Aorta (tissue), 5 donors: ENCODE data around the gene PTPRM. TPM values are rescaled to one million over a fixed set of nuclear protein-coding genes. Genes with fewer than 3 reads are reported as not detected.

Experiments used
- ATAC-seq: fragments of 200-7000 bp; cut with Tn5 transposase; one replicate; pipeline ENCODE4 v1.9.1; 2022; ENCODE audit warnings: moderate library complexity; ENCODE audit not compliant: low FRiP score
- DNase-seq, 2 donors: peaks; one replicate each; pipeline ENCODE4 v3.0.0-alpha.2; 2020
- H3K27ac ChIP-seq, 2 donors: one replicate each; pipeline ENCODE4 v1.5.1; 2013; ENCODE audit warnings: low read length in 2 of 2, mild to moderate bottlenecking in 2 of 2, moderate library complexity in 2 of 2, control low read depth in 1 of 2, inconsistent platforms in 1 of 2, low read depth in 1 of 2
- H3K27me3 ChIP-seq, 2 donors: one replicate each; pipeline ENCODE4 v1.6.1; 2013; ENCODE audit warnings: control low read depth in 1 of 2, low read length in 1 of 2, mild to moderate bottlenecking in 1 of 2, moderate library complexity in 1 of 2; ENCODE audit not compliant: insufficient read depth in 2 of 2, control insufficient read depth in 1 of 2
- H3K36me3 ChIP-seq, 2 donors: one replicate each; pipeline ENCODE4 v1.6.1; 2013; ENCODE audit warnings: control low read depth in 1 of 2, low read length in 1 of 2, mild to moderate bottlenecking in 1 of 2; ENCODE audit not compliant: insufficient read depth in 2 of 2, control insufficient read depth in 1 of 2
- H3K4me1 ChIP-seq, 2 donors: one replicate each; pipeline ENCODE4 v1.6.1; 2013; ENCODE audit warnings: low read length in 2 of 2, control low read depth in 1 of 2, mild to moderate bottlenecking in 1 of 2, moderate library complexity in 1 of 2; ENCODE audit not compliant: insufficient read depth in 2 of 2, control insufficient read depth in 1 of 2
- H3K4me3 ChIP-seq, 2 donors: one replicate each; pipeline ENCODE4 v1.5.1; 2013; ENCODE audit warnings: low read length in 2 of 2, control low read depth in 1 of 2, mild to moderate bottlenecking in 1 of 2
- H3K9me3 ChIP-seq: one replicate; pipeline ENCODE4 v1.6.1; 2013; ENCODE audit warnings: mild to moderate bottlenecking, low read length; ENCODE audit not compliant: control insufficient read depth
- WGBS, 2 donors: extraction: QIAGEN DNeasy Blood & Tissue Kit; methylation state at CpG; one replicate each; pipeline ENCODE4 v1.1.7; 2013; 5-methylcytosine and 5-hydroxymethylcytosine counted together
- intact Hi-C, 2 donors: fragments of 100-400 bp; cut with DNase I; formaldehyde crosslinking; loops; one replicate each; pipeline versions ENCODE4 v1.14.2 to v1.15.0; 2022
- polyA plus RNA-seq, 2 donors: library from polyadenylated mRNA; stranded (reverse); fragments of 200-250 nt; gene quantifications; one replicate each; pipeline ENCODE4 v1.2.3, GENCODE V29; 2013
- total RNA-seq, 2 donors: library from RNA; stranded (reverse); fragmentation: NEBNext Ultra II Directional; extraction: Animal tissue kit (Norgen Biotek cat#: 25700); gene quantifications; one replicate each; pipeline ENCODE4 v1.2.1, GENCODE V29; 2021
- donor health status: healthy with polysubstance abuse.
- donor health status: Bipolar disorder and iron deficiency.
- donor health status: DM: no; HTN: no; CAD: no.
- donor health status: DM: no; HTN: no; CAD: no.
- donor health status: DM: yes; HTN: yes; CAD: no.

The PTPRM gene
- total and polyA plus RNA-seq, 4 donors: 10.6 to 98.9 (median 65.6) TPM

DNA sequence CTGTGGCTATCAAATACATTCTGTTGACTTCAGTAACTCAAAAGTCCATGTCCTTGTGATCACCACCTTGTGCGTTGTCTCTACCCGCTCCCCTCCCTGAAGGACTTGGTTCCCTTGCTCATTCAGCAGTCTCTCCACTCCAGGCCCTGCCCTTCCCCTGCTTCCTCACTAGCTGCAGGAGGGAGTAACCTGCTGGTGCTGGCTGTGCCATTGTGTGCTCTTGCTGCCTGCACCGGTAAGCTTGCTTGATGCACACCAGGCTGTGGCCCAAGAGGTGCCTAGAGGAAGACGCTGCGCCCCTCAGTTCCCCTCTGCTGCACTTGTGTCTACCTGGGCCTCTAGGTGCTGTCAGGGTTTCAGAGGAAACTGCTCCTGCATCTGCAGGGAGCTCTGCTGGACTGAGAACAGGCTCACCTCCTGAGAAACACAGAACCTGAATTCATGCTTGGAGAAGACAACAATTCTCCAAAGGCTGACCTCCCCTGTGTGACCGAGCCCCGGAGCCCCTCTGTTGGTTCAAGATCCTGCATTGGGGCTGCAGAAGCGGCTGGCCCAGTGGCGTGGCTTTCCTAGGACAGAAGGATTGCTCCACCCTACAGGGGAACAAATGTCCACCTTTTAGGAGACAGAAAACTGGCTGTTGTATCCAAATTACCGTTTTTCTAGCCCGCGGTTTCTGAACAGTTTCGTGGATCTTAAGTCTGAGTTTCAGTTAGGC, 33.6 kb downstream of the PTPRM start:
- intact Hi-C loops: loop anchor here in 1 of 2 donors (10.0 kb wide), 1 partner anchor 144 kb away; no protein-coding TSS in a partner anchor
- DNase-seq (no peak), ATAC-seq (no peak)
- Histone ChIP-seq H3K9me3 (no peaks in the 10 kb centered on the region), H3K27me3 (no peaks in the 10 kb centered on the region), H3K27ac (no peak overlapping the region), H3K36me3 (no peaks in the 10 kb centered on the region), H3K4me1 (peaks cover 0 to 1% of the 10 kb centered on the region in 2 donors), H3K4me3 (no peak overlapping the region)
- 93 to 95% methylated on average over 13 of the region's 13 CpGs for WGBS, 2 donors

DNA sequence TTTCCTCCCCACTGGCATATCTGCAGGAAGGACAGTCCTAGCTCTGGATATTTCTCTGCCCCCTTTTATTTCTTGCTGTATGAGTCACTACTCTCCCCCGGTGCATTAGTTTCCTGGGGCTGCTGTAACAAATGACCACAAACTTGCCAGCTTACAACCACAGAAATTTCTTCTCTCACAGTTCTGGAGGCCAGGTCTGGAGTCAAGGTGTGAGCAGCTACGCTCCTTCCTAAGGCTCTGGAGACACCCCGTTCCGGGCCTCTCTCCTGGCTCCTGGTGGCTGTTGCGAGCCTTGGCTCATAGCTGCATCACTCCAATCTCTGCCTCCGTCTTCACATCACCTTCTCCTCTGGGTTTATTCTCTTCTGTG, 34.1 kb downstream of the PTPRM start:
- WGBS, 2 donors: 89 to 92% methylated on average over 6 of the region's 6 CpGs
- ATAC-seq: no peak

DNA sequence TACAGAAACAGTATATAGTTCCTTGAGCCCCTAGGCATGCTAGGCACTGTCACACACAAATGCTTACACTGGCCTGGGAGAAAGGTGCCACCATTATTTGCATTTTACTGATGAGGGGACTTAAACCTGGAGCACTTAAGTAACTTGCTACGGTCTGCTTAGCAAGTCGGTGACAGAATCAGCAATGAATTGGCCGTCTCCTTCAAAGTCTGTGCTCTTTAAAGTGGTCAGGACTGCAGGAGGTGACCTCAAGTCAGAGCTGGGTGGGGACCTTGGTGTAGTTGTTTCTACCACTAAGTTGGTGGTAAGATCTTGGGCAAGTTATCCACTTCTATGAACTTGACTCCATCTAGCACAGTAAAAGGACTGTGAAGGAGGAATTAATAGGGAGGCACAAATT, 34.8 kb downstream of the PTPRM start:
- Histone ChIP-seq H3K4me3 (no peak overlapping the region), H3K9me3 (no peaks in the 10 kb centered on the region), H3K27ac (no peak overlapping the region), H3K27me3 (no peaks in the 10 kb centered on the region), H3K4me1 (peaks cover 0 to 1% of the 10 kb centered on the region in 2 donors), H3K36me3 (no peaks in the 10 kb centered on the region)
- DNase-seq (no peak), ATAC-seq (no peak)
- 96% methylated on average over 3 of the region's 3 CpGs for WGBS, 2 donors
- intact Hi-C loops: loop anchor here in 1 of 2 donors (10.0 kb wide), 1 partner anchor 143 kb away; no protein-coding TSS in a partner anchor

More for the DNA sequence above, 34.1 kb downstream of the PTPRM start:
- Histone ChIP-seq H3K4me1 (peaks cover 0 to 1% of the 10 kb centered on the region in 2 donors), H3K27ac (no peak overlapping the region), H3K9me3 (no peaks in the 10 kb centered on the region), H3K27me3 (no peaks in the 10 kb centered on the region), H3K36me3 (no peaks in the 10 kb centered on the region), H3K4me3 (no peak overlapping the region)
- DNase-seq: no peak
- intact Hi-C loops: loop anchor here in 1 of 2 donors (10.0 kb wide), 1 partner anchor 144 kb away; no protein-coding TSS in a partner anchor

DNA sequence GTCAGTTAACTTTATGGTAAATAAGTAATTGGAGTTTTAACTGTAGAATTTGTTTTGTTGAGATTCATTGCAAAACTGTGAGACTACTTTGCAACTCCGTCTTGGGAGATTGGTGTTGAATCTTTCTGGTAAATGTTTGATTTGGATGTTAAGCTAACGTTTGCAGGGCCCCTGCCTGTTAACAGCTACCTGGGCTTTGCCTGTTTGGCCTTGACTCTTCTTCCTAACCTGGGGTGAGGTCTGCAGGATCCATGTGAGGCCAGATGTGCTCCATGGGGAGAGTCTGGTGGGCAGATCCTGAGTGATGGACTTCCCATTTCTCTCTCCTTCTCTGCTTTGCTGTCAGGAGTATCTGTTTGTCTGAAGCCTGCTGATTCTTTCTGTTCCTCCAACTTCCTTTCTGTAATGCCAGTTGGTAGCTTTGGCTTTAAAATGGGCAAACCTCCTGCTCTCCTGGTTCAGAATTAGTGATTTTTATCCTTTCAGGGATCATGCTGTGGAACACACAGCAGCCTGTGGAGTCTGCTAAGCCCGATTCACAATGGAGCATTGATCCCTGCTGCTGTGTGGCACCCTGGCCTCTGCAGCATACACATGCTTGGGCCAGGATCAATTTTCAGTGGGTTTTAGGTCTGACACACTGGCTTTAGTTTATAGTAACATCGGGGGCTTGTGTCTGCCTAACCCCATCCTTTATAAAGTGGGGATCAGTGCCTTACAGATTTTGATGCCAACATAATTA, 36.3 kb downstream of the PTPRM start:
- Histone ChIP-seq H3K4me3 (no peak overlapping the region), H3K9me3 (no peaks in the 10 kb centered on the region), H3K36me3 (no peaks in the 10 kb centered on the region), H3K27ac (no peak overlapping the region), H3K4me1 (peaks cover 2 to 5% of the 10 kb centered on the region in 2 donors), H3K27me3 (no peaks in the 10 kb centered on the region)
- intact Hi-C loops: loop anchor here in 1 of 2 donors (10.0 kb wide), 1 partner anchor 141 kb away; no protein-coding TSS in a partner anchor
- no peak for ATAC-seq
- WGBS, 2 donors: 69 to 72% methylated on average over 4 of the region's 4 CpGs
- DNase-seq: no peak

DNA sequence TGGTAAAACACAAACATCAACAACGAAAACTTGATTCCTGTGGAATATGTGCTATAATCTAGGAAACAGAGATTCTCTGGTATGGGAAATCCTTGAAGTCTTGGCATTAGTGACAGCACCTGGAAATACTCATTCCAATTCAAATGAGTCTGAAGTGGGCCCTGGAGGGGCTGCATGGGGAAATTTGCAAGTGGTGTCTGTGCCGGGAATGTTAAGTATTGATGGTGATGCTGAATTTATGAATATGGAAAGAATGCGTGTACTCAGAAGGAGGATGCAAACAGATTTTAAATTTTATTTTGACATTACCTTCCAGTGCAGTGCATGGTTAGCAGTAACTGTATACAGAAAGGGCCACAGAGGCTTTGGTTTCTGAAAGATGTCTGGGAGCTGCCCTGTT, 37.2 kb downstream of the PTPRM start:
- 91 to 93% methylated on average over 3 of the region's 3 CpGs for WGBS, 2 donors
- H3K4me1 ChIP-seq: peaks cover 2 to 12% of the 10 kb centered on the region in 2 donors
- intact Hi-C loops: loop anchor here in 1 of 2 donors (10.0 kb wide), 1 partner anchor 140 kb away; no protein-coding TSS in a partner anchor
- no peaks in the 10 kb centered on the region for H3K36me3 ChIP-seq
- ATAC-seq: no peak
- no peak overlapping the region for H3K4me3 ChIP-seq
- no peaks in the 10 kb centered on the region for H3K27me3 ChIP-seq
- no peaks in the 10 kb centered on the region for H3K9me3 ChIP-seq
- no peak for DNase-seq
- no peak overlapping the region for H3K27ac ChIP-seq

DNA sequence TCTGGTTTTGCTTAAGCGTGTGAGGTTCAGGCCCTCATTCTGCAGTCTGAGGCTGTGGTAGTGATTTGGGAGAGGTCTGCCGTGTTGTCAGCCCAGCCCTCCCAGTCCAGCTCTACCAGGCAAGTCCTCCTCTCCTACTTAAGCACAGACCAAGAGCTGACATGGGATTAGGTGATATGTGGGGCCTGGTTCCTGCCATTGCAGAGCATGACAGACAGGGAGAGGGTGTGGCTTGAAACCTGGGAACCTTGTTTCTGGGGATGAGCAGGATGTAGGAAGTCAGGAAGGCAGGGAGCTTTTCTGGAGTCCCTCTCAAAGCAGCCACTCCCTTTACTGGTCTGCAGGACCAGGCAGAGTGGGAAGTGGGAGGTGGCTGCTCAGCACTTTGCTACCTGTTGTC, 38.6 kb downstream of the PTPRM start:
- no peaks in the 10 kb centered on the region for H3K27me3 ChIP-seq
- H3K4me1 ChIP-seq: peaks cover 2 to 17% of the 10 kb centered on the region in 2 donors
- no peaks in the 10 kb centered on the region for H3K9me3 ChIP-seq
- WGBS, 2 donors: 95 to 98% methylated on average over 2 of the region's 2 CpGs
- H3K36me3 ChIP-seq: no peaks in the 10 kb centered on the region
- ATAC-seq (no peak), DNase-seq (no peak)
- no peak overlapping the region for H3K27ac ChIP-seq
- H3K4me3 ChIP-seq: no peak overlapping the region
- intact Hi-C loops: loop anchor here (5.0 to 10.0 kb wide), 2 partner anchors 33 to 139 kb away; no protein-coding TSS in a partner anchor

DNA sequence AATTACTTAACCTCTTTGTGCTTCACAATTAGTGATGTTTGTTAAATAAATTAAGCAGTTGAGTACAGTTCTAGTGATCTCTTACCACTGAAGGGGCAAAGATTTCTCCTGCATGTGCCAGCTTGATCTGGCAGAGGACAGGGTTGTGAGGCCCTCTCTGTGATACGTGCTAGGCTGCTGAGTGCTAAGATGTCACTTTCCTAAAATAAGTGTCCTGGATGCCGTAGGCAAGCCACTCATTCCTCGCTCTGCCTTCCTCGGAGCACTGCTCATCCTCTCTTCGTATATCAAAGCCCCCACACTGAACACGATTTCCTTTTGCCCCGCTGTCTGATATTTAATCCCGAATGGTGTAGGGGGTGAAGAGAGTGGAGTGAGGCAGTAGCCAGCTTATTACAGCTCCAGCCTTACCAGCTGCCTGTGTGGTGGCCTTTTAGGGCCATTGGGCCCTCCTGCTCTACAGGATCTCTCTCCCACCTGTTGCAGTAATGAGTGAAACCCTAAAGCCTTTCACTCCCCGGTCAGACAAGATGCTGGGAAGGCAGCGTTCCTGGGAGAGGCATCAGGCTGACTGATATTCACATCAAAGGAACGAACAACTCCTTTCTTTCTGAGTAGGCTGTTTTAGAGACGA, 40.5 kb downstream of the PTPRM start:
- intact Hi-C loops: loop anchor here (2.0 to 10.0 kb wide), 3 partner anchors 35 to 137 kb away; partner anchors contain the start of gene PTPRM (in 1 of the 2)
- Histone ChIP-seq H3K4me3 (no peak overlapping the region), H3K36me3 (no peaks in the 10 kb centered on the region), H3K27me3 (no peaks in the 10 kb centered on the region), H3K9me3 (no peaks in the 10 kb centered on the region), H3K27ac (peak overlapping the region; percentile 47 to 58), H3K4me1 (peaks cover 2 to 17% of the 10 kb centered on the region in 2 donors)
- ATAC-seq (peak; percentile 73), DNase-seq (no peak)
- 33 to 44% methylated on average over 12 of the region's 12 CpGs for WGBS, 2 donors

DNA sequence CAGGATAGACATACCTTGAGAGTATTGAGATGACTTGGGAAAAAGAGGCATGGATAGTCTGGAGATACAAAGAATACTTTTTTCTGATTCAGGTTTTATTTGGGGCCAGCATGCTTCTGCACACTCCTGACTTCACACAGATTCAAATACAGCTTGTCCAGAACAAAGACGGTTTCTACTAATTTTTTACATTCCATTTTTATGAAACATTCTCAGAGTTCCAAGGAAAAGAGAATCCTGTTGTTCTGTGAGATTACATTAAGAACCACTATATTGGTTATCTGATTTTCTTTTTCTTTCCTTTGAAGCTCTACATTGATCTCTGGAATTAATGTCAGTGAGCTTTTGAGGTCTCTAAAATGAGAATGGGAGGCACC, 41.0 kb downstream of the PTPRM start:
- H3K36me3 ChIP-seq: no peaks in the 10 kb centered on the region
- DNase-seq (no peak), ATAC-seq (peak; percentile 4)
- intact Hi-C loops: loop anchor here (2.0 to 10.0 kb wide), 3 partner anchors 36 to 137 kb away; partner anchors contain the start of gene PTPRM (in 1 of the 2)
- no peaks in the 10 kb centered on the region for H3K9me3 ChIP-seq
- peak overlapping the region; percentile 47 to 96 for H3K27ac ChIP-seq
- H3K4me3 ChIP-seq: no peak overlapping the region
- no peaks in the 10 kb centered on the region for H3K27me3 ChIP-seq
- 5 to 7% methylated on average over 1 of the region's 1 CpG for WGBS, 2 donors
- peaks cover 2 to 17% of the 10 kb centered on the region in 2 donors for H3K4me1 ChIP-seq
